ENCODE results near the gene JADE3. TPM values are rescaled to one million over a fixed set of nuclear protein-coding genes. Genes with fewer than 3 reads are reported as not detected.

The JADE3 gene
- total RNA-seq, 4 donors from 2014 or later, result 3.4 to 6.3 (median 4.2) TPM

DNA sequence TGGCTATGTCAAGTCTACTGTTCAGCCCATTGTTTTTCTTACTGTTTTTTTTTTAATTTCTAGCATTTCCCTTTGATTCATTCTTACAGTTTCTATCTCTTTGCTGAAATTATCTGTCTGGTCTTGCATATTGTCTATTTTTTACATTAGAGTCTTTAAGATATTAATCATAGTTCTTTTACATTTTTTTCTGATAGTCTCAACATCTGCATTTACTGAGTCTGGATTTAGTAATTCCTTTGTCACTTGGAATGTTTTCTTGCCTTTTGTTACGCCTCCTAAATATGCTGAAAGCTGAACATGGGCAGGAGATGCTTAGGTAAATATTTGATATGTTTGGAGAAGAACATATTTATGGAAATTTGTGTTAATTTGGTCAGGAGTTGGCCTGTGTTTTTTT lies 10.4 kb downstream of the JADE3 start:
- Histone ChIP-seq H3K9me3 (peaks cover 0 to 6% (median 0%) of the 10 kb centered on the region in 3 donors), H3K4me3 (no peak overlapping the region), H3K4me1 (no peaks in the 10 kb centered on the region), H3K27me3 (peaks cover 0 to 4% (median 0%) of the 10 kb centered on the region in 4 donors), H3K36me3 (no peaks in the 10 kb centered on the region), H3K27ac (no peak overlapping the region)
- intact Hi-C loops (cut with DNase I), result no loop called here
- WGBS, 2 donors, result 93 to 100% methylated on average over 1 of the region's 1 CpG
- TF ChIP-seq CTCF (IDR thresholded peaks at IDR 0.05) (no peak), POLR2A (IDR thresholded peaks at IDR 0.05) (no peak)
- no peak for DNase-seq

DNA sequence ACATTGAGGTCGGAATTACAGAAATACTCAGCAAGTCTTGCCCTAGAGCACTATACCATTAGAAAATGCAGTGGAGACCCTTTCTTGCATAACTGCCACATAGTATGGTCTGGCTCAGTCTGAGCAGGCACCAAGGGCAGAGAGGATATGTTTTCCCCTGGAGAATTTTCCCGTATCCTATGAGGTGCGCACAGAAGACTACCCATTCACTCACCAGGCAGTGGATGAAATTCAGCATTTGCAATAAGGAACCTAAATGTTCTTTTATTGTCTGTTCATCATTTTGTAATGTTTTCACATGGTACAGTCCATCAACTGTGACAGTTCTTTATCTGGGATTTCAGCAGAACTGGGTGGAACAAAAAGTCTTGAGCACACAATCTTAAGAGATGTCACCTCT lies 15.5 kb downstream of the JADE3 start:
- Histone ChIP-seq H3K27me3 (no peaks in the 10 kb centered on the region), H3K4me1 (no peaks in the 10 kb centered on the region), H3K9me3 (no peaks in the 10 kb centered on the region), H3K36me3 (no peaks in the 10 kb centered on the region), H3K27ac (no peak overlapping the region), H3K4me3 (no peak overlapping the region)
- DNase-seq, result no peak
- intact Hi-C loops (cut with DNase I), result no loop called here
- 95 to 96% methylated on average over 2 to 3 of the region's 3 CpGs for WGBS, 2 donors
- TF ChIP-seq POLR2A (IDR thresholded peaks at IDR 0.05) (no peak), CTCF (IDR thresholded peaks at IDR 0.05) (no peak)

DNA sequence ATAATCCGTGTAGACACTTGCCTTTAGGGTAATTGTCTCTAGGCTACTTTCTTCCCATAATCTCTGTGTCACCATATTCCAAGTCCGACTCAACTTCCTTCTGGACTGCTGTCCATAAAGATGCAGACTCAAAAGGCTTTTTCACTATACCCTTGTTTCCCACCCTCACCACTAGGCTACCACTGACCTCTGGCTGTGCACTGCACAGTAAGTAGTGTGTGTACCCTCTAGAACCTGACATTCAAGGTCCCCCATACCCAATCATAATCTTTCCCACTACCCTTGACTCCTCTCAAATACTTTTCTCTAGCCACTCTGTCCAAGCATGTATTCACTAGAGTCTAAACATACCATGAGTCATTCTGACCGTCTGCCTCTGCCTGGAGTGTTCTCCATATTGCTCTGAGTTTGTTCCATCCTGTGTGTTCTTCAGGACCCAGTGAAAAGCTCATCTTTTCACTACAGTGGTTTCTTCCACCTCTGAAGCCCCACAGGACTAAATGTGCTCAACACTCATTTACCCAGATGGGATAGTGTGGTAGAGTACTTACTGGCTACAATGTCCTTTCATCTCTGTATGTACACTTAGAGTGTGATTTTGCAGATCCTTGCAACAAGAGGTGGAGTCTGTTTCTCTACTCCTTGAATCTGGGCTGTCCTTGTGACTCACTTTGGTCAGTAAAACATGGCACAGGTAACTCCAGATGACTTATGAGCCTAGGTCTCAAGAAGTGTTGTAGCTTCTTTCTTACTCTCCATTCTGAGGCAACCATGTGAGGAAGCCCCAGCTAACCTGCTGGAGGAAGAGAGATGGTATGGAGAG lies 17.4 kb downstream of the JADE3 start:
- Histone ChIP-seq H3K36me3 (no peaks in the 10 kb centered on the region), H3K9me3 (no peaks in the 10 kb centered on the region), H3K27me3 (no peaks in the 10 kb centered on the region), H3K4me1 (peaks cover 0 to 7% (median 0%) of the 10 kb centered on the region in 3 donors), H3K4me3 (no peak overlapping the region), H3K27ac (no peak overlapping the region)
- 43 to 53% methylated on average over 3 of the region's 3 CpGs for WGBS, 2 donors
- no peak for DNase-seq
- intact Hi-C loops (cut with DNase I), result no loop called here
- TF ChIP-seq POLR2A (IDR thresholded peaks at IDR 0.05) (no peak), CTCF (IDR thresholded peaks at IDR 0.05) (no peak)

GRCh38 chrX:46935295-46935694 lies 23.1 kb downstream of the JADE3 start:
- no peak overlapping the region for H3K4me3 ChIP-seq
- TF ChIP-seq POLR2A (IDR thresholded peaks at IDR 0.05) (no peak), CTCF (IDR thresholded peaks at IDR 0.05) (no peak)
- no peak for DNase-seq
- H3K27ac ChIP-seq, result no peak overlapping the region
- H3K27me3 ChIP-seq, result no peaks in the 10 kb centered on the region
- H3K36me3 ChIP-seq, result no peaks in the 10 kb centered on the region
- 69 to 86% methylated on average over 3 to 4 of the region's 4 CpGs for WGBS, 2 donors
- intact Hi-C loops (cut with DNase I), result no loop called here
- H3K4me1 ChIP-seq, result peaks cover 0 to 7% (median 0%) of the 10 kb centered on the region in 3 donors
- H3K9me3 ChIP-seq, result no peaks in the 10 kb centered on the region

- Histone ChIP-seq H3K4me1 (peaks cover 0 to 6% (median 0%) of the 10 kb centered on the region in 3 donors), H3K36me3 (no peaks in the 10 kb centered on the region), H3K27me3 (no peaks in the 10 kb centered on the region), H3K27ac (no peak overlapping the region), H3K4me3 (no peak overlapping the region), H3K9me3 (no peaks in the 10 kb centered on the region)
- TF ChIP-seq POLR2A (IDR thresholded peaks at IDR 0.05) (no peak), CTCF (IDR thresholded peaks at IDR 0.05) (no peak)
- 71 to 86% methylated on average over 3 to 7 of the region's 7 CpGs for WGBS, 2 donors
- no peak for DNase-seq
- intact Hi-C loops (cut with DNase I), result no loop called here
Measured at GRCh38 chrX:46938589-46938988, 26.4 kb downstream of the JADE3 start.

Data from esophagus squamous epithelium (tissue), 5 donors.